Epithelial cell of proximal tubule (primary cell): Measurements from ENCODE around the gene GOT1. TPM values are rescaled to one million over a fixed set of nuclear protein-coding genes. Genes with fewer than 3 reads are reported as not detected.
A peak's percentile ranks its signal among the peaks of the same experiment; 100 is the strongest.

ENCODE experiments used
- DNase-seq: peaks from one replicate; pipeline ENCODE4 v3.0.0-alpha.2; 2011; ENCODE audit warnings: low read depth
- H3K4me3 ChIP-seq: 2 replicates; pipeline ENCODE4 v1.5.1; 2011; ENCODE audit warnings: low read depth, mild to moderate bottlenecking, low read length
- total RNA-seq: library from RNA; depleted of rRNA; stranded (reverse); fragments of >200 nt; gene quantifications from 2 replicates; pipeline ENCODE4 v1.2.3, GENCODE V29; 2015
- TF ChIP-seq, protein P1 (sequence below): conservative IDR thresholded peaks from 2 replicates; pipeline ENCODE4 v1.5.1; 2012; ENCODE audit warnings: low read depth, mild to moderate bottlenecking, low read length

The GOT1 gene
- total RNA-seq, 1 donor from 2014 or later: 51.0 TPM

GRCh38 chr10:99382176-99382575 lies 48.2 kb downstream of the GOT1 start:
- no peak overlapping the region for H3K4me3 ChIP-seq
- DNase-seq: no peak
- TF ChIP-seq, protein P1, sequence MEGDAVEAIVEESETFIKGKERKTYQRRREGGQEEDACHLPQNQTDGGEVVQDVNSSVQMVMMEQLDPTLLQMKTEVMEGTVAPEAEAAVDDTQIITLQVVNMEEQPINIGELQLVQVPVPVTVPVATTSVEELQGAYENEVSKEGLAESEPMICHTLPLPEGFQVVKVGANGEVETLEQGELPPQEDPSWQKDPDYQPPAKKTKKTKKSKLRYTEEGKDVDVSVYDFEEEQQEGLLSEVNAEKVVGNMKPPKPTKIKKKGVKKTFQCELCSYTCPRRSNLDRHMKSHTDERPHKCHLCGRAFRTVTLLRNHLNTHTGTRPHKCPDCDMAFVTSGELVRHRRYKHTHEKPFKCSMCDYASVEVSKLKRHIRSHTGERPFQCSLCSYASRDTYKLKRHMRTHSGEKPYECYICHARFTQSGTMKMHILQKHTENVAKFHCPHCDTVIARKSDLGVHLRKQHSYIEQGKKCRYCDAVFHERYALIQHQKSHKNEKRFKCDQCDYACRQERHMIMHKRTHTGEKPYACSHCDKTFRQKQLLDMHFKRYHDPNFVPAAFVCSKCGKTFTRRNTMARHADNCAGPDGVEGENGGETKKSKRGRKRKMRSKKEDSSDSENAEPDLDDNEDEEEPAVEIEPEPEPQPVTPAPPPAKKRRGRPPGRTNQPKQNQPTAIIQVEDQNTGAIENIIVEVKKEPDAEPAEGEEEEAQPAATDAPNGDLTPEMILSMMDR: no peak

DNA sequence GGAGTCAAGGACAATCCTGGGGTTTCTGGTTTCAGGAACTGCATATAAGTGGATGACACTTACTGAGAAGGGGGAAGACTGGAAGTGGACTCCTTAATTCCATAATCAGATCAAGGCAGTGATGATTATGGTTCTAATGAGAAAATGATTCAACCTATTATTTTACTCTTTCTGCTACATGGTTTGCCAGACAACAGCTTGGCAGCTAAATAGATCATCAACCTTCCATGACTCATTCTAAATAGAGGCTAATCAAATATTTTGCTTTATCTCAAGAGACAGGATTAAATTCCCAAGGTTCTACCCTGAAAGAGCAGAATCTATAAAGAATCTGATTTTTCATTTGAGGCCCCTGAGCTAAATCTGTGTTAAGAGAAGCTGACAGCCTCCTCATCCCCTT lies 55.0 kb downstream of the GOT1 start:
- TF ChIP-seq, protein P1: no peak
- DNase-seq: no peak
- no peak overlapping the region for H3K4me3 ChIP-seq

- TF ChIP-seq, protein P1: no peak
- DNase-seq: no peak
- H3K4me3 ChIP-seq: no peak overlapping the region
These were observed 55.5 kb downstream of the GOT1 start for GRCh38 chr10:99374972-99375371.

- DNase-seq: no peak
- TF ChIP-seq, protein P1: no peak
- H3K4me3 ChIP-seq: no peak overlapping the region
These were observed 55.9 kb downstream of the GOT1 start for GRCh38 chr10:99374526-99374925.

GRCh38 chr10:99372546-99373271 lies 57.7 kb downstream of the GOT1 start:
- TF ChIP-seq, protein P1: no peak
- H3K4me3 ChIP-seq: no peak overlapping the region
- no peak for DNase-seq

DNA sequence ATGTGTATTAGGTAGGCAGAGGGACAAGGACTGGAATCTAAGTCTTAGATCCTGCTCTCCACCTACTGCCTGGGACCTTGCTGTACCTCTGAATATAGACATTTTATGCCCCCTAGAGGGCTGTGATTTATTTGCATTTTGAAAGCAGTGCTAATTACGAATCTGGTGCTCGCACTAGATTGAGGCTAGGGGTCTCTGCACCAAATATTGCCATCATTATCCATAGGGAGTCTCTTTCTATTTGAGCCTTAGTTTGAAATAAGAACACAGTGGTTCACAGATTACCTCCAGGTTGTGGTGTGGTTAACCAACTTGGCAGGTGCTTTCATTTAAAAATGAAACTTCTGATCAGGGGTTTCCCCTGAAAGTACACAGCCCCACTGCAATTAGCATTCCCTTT lies 59.4 kb downstream of the GOT1 start:
- no peak overlapping the region for H3K4me3 ChIP-seq
- DNase-seq: no peak

More for the DNA sequence above, 59.4 kb downstream of the GOT1 start:
- TF ChIP-seq, protein P1: peak; percentile 65
